ENCODE data around the gene ATP2A2.

The ATP2A2 gene

DNA sequence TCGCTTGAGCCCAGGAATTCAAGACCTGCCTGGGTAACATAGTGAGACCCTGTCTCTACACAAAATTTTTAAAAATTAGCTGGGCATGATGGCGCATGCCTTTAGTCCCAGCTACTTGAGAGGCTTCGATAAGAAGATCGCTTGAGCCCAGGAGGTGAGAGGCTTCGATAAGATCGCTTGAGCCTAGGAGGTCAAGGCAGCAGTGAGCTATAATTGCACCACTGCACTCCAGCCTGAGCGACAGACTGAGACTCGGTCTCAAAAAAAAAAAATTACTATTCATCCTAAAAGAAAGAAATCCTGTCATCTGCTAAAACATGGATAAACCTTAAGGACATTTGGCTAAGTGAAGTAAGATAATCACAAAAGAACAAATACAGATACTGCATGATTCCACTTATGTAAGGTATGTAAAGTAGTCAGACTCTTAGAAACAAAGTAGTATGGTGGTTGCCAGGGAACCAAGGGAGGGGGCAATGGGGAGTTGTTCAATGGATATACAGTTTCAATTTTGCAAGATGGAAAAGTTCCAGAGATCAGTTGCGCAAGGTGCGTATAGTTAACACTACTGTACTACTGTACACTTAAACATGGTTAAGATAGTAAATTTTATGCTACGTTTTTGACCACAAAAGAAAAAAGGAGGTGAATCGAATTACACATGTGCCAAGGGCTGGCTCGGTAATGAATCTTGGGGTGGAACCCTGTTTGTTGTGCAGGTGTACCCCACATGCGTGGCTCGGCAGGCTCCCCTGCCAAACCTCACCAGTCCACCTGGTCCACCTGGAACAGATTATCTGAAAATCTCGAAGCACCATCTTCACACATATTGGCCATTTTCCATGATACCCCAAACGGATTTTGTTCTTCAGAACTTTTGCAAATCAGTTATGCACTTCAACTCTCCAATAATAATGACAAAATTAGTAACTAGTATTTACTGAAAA, 18.3 kb upstream of the ATP2A2 start:
- no peak for DNase-seq

DNA sequence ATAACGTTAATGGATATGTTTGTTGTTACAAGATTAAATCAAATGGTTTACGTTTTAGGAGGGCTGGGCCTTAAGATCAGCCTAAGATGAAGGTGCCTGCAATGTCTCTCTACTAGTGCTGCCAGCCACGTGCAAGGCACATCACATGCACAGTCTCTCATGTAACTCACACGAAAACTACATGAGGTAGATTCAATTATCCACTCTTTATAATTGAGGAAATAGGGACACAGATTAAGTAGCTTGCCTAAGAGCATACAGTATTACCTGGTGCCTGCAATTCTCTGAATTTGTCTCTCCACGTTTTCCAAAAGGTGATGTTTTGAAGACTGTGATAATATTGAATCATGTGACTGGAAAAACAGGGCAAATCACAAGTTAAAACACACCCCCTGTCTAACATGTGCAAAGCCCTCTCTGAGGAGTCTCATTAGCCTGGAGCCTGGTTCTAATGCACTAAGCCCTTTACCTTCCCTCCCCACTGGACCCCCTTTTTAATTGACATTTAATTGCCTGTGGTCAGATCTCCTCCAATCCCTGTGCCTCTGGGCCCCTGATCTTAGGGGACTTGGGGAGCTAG, 14.6 kb upstream of the ATP2A2 start:
- peak; percentile 47 for DNase-seq

DNA sequence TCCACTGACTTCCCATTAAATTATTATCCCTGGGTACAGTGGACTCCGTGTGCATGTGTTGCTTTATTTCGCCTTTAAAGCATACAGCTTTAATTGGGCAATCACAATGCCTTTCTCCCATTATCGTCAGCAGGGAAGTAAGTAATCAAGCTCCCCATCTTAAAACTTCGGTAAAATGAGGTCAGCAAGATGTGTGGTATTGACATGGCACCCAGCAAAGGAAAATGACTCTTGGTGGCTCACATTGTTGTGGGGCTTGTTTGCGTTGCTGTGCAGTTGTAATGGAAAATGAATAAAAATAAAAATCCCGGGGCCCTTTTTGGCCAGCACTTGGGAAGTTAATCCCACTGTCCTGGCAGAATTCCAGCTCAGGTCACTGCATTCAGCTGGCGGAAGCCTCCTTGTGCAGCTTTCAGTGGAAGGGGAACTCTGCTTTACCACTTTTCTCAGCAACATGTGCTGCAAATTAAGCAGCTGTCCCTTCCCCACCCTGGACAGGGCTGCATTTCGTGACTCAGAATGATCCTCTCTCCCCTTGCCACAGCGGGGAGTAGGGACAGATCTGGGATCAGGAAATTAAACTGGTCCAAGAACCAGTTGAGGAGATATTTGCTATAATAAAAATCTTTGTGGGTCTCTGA, 13.9 kb upstream of the ATP2A2 start:
- DNase-seq: peak; percentile 49

DNA sequence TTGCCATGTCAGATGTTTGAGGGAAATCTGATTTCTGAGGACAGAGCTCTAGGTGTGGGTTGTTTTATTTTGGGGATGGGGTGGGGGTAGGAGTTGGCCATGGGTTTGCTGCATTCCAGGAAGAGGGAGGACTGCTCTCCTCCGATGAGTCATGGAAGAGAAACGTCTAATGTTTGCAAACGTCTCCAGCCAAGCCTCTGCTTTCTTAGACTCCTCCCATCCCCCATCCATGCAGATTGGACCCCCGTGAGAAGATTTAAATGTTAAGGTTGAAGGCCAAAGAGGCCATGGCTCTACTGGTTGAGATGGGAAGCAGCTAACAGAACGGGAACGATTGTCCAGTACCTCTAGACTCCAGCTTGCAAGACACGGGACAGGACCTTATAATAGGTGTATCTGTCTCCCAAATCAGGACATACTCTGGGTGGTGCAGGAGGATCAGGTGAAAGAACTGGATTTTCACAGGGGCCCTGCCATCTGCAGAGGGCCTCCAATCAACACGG, 11.4 kb upstream of the ATP2A2 start:
- DNase-seq: peak; percentile 27

DNA sequence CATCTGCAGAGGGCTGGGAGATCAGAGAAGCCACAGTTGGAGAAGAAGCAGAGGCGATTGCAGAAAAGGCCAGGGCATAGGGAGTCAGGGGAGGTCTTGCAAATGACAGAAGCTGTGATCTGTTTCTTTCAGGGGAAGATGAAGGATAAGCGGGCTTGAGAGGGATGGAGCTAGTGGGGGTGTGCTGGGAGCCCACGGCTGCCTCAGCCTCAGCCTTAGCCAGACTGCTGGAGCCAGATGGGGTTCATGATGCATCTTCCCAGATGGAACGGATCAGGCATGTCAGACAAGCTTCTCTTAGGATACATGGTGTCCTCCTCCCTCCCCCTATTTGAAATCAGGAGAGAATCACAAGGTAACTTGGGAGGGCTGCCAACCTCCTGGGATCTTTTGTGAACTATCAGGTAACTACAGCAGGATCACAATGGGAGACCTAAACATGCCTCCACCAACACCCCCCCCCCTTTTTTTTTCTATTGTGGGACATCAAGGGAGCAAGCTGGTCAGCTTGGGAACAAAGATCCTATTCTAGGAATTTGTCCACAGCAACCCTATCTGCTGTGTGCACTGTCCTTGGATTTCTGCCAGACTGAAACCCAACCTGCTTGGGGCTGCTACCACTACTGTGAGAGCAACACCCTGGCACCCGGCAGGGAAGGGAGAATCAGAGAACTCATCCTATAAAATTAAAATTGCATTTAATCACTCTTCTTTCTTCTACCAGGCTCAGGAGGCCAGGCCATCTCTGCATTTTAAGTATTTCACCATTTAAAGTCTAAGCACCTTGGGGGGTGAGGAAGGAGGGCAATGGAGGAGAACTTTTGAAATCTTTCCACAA, 10.7 kb upstream of the ATP2A2 start:
- peak; percentile 67 for DNase-seq

DNA sequence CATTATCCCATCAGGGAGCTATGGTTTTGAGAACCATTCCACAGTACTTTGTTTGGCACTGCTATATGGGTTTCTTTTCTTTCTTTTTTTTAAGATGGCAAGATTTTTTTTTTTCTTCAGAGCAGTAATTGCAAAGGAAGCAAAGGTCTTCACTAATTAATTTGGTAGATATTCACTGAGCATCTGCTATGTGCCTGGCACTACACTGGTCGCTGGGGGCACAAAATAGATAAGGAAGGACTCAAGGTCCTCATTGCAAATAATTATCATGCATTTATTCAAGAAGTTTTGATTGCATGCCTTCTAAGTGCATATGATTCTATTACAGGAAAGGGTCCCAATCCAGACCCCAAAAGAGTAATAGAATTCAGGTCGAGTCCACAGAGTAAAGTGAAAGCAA, 10.0 kb upstream of the ATP2A2 start:
- DNase-seq: no peak

DNA sequence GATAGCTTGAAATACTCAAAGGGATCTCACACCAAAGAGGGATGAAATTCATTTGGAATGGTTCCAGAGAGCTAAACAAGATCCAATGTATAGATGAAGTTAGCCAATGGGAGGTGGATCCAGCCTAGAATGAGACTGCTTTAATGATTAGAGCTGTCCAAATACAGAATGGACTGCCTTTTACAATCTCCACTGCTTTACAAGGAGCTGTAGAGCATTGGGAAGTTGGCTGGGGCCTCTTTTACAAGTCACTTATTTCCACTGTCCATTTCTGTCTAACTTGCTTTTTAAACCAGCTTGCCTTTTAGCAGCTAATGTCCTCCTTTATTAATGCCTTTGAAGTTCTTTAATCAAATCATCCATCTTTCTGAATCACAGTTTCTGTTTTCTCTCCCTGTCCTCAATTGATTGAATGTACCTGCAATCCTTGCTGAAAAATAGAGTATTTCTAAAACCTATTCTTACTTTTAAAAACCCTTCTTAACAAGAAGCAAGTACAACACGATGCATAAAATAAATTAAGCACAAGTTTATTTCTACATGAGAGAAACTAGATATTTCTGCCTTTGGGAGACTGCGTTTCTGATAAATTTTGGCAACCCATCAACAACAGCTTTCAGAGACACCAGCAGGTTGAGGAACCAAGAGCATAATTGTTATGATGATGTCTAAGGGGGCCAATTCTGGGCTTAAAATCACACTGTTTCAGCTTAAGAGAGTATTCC, 3.4 kb upstream of the ATP2A2 start:
- DNase-seq: no peak

DNA sequence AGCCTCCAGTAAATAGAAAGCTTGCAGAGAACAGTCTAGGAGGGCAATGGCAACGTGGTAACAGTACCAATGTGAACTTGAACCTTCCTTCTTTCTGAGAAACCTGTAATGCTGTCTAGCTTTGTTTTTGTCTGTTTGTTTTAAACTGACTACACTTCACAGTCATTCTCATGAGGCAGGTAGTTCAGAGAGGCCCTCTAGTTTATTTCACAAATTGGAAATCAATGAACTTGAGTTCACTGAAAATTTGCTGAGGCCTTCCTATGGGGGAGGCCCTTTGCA, 2.9 kb upstream of the ATP2A2 start:
- no peak for DNase-seq

GRCh38 chr12:110279566-110280375, 1.3 kb upstream of the ATP2A2 start:
- DNase-seq: peak; percentile 68

DNA sequence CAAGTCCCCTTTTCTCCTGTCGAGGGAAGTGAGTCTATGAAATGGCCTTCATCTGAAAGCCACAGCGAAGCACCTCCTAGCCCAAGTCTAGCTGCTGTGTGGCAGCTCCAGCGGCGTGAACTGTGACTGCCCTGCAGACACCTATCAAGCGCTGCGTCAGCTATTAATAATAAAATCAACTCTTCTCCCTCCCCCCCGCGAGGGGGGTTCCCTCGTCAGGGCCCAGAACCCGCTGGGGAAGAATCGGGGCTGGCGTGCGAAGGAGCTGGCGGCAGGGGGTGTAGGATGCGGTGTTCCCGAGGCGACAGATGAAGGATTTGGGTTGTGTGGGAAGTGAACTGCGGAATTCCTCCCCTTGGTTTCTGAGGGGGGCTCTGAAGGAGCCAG, 662 bp upstream of the ATP2A2 start:
- peak; percentile 77 for DNase-seq

GRCh38 chr12:110281549-110282299, 677 bp downstream of the ATP2A2 start:
- peak; percentile 59 for DNase-seq

DNA sequence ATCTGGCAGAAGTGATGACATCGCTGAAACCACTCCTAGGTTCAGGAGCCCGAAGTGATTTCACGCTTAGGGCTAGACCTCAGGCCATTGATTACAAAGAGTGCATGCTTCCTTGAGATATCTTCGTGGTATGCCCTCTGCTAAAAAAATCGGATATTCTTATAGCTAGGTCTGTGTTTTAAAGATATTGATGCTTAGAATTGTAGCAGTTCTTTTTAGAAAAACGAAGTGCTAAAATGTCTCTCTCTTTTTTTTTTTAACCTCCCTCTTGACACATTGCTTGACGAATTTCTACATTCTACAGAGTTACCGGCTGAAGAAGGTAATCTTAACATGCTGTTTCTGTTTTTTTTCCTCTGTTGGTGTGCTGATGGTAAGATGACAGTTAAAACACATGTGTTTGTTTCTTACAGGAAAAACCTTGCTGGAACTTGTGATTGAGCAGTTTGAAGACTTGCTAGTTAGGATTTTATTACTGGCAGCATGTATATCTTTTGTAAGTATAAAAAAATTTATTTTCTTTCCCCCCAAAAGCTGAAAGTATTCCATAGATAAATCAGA, 1.3 kb downstream of the ATP2A2 start:
- DNase-seq: peak; percentile 13

GRCh38 chr12:110282956-110283817, 2.1 kb downstream of the ATP2A2 start:
- peak; percentile 18 for DNase-seq

DNA sequence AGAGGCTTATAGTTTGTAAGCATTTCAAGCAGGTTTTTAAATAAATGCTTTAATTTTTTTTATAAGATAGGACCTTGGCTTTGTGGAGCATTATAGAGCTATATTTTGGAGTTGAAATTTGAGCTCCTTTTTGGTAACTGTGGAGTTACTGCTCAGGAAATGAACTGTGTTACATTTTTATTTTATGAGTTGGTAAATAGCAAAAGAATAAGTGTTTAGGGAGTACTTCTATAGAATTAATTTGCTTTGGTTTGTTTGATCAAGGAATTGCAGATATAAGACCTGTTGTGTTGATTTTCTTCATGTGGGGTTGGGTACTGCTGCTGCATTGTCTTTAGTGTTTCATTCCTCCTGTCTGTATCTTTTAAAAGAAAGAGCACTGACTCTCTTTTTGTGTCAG, 3.5 kb downstream of the ATP2A2 start:
- DNase-seq: no peak

GRCh38 chr12:110286623-110287022, 5.6 kb downstream of the ATP2A2 start:
- no peak for DNase-seq

GRCh38 chr12:110287986-110288385, 6.9 kb downstream of the ATP2A2 start:
- no peak for DNase-seq

- no peak for DNase-seq
Observed at GRCh38 chr12:110289044-110289710, 8.1 kb downstream of the ATP2A2 start.

- no peak for DNase-seq
Observed at GRCh38 chr12:110289711-110290078, 8.6 kb downstream of the ATP2A2 start.

Measured in NCI-H2227 treated with DMSO at 0.1 percent for 48 hours (cell line).